Measurements from ENCODE around the gene KCNK15.

GRCh38 chr20:44734938-44735337, 10.7 kb upstream of the KCNK15 start:
- TF ChIP-seq REST (IDR thresholded peaks at IDR 0.05; ENCODE audit: insufficient read depth in 1 of 2, low read depth in 2 of 2, low read length in 2 of 2) (no peak), TAF1 (IDR thresholded peaks at IDR 0.05; ENCODE audit: borderline replicate concordance, insufficient read depth, low read length) (no peak), POLR2AphosphoS5 (IDR thresholded peaks at IDR 0.05; ENCODE audit: low read depth, low read length) (no peak), SIN3A (IDR thresholded peaks at IDR 0.05; ENCODE audit: borderline replicate concordance, insufficient read depth, low read length) (no peak), FOXP2 (optimal IDR thresholded peaks at IDR 0.05; ENCODE audit: borderline replicate concordance, extremely low read depth, extremely low read length, insufficient read depth) (no peak)

Data from PFSK-1 (cell line).